Upper lobe of left lung (tissue), 4 donors: ENCODE data around the gene SATB2.

Source experiments
- CTCF ChIP-seq, 6 experiments: fragments of 450-650 bp in 4 of 6; fragments of 200-600 bp in 2 of 6; sonication (generic) in 2 of 6; IDR thresholded peaks; one replicate each; pipeline ENCODE4 v1.5.1; 2016 to 2019; ENCODE audit warnings: antibody characterized with exemption in 6 of 6
- POLR2A ChIP-seq, 4 donors: fragments of 450-650 bp; IDR thresholded peaks; one replicate each; pipeline ENCODE4 v1.5.1; 2016 to 2017; ENCODE audit warnings: antibody characterized with exemption in 4 of 4, mild to moderate bottlenecking in 2 of 4

- no peak for TF ChIP-seq POLR2A (IDR thresholded peaks at IDR 0.05)
- no peak for TF ChIP-seq CTCF (IDR thresholded peaks at IDR 0.05)
Measured at GRCh38 chr2:199310771-199311585, 146.8 kb downstream of the SATB2 start.
